ENCODE results near the gene SERGEF.

Gene SERGEF

GRCh38 chr11:17972987-17973386, 39.9 kb downstream of the SERGEF start:
- Histone ChIP-seq H3K36me3 (ENCODE audit: low read depth) (no peaks in the 10 kb centered on the region), H3K27ac (ENCODE audit: poor library complexity, severe bottlenecking) (no peak overlapping the region), H3K27me3 (ENCODE audit: insufficient read depth, poor library complexity, severe bottlenecking) (no peaks in the 10 kb centered on the region), H3K4me1 (ENCODE audit: insufficient read depth, poor library complexity, severe bottlenecking) (no peaks in the 10 kb centered on the region), H3K4me3 (ENCODE audit: severe bottlenecking) (no peak overlapping the region), H3K9me3 (ENCODE audit: severe bottlenecking) (no peaks in the 10 kb centered on the region)
- ATAC-seq (ENCODE audit: low read depth) = peak; percentile 95
- TF ChIP-seq CTCF (IDR thresholded peaks at IDR 0.05; ENCODE audit: poor library complexity, severe bottlenecking) = peak; percentile 66
- DNase-seq (ENCODE audit: low spot score) = peak; percentile 82

GRCh38 chr11:17968206-17968605, 44.6 kb downstream of the SERGEF start:
- Histone ChIP-seq H3K27ac (ENCODE audit: poor library complexity, severe bottlenecking) (no peak overlapping the region), H3K4me1 (ENCODE audit: insufficient read depth, poor library complexity, severe bottlenecking) (no peaks in the 10 kb centered on the region), H3K36me3 (ENCODE audit: low read depth) (no peaks in the 10 kb centered on the region), H3K4me3 (ENCODE audit: severe bottlenecking) (no peak overlapping the region), H3K27me3 (ENCODE audit: insufficient read depth, poor library complexity, severe bottlenecking) (no peaks in the 10 kb centered on the region), H3K9me3 (ENCODE audit: severe bottlenecking) (no peaks in the 10 kb centered on the region)
- no peak for TF ChIP-seq CTCF (IDR thresholded peaks at IDR 0.05; ENCODE audit: poor library complexity, severe bottlenecking)
- DNase-seq (ENCODE audit: low spot score) (no peak), ATAC-seq (ENCODE audit: low read depth) (no peak)

GRCh38 chr11:17967661-17968060, 45.2 kb downstream of the SERGEF start:
- H3K27me3 ChIP-seq (ENCODE audit: insufficient read depth, poor library complexity, severe bottlenecking) = no peaks in the 10 kb centered on the region
- no peak for TF ChIP-seq CTCF (IDR thresholded peaks at IDR 0.05; ENCODE audit: poor library complexity, severe bottlenecking)
- no peaks in the 10 kb centered on the region for H3K4me1 ChIP-seq (ENCODE audit: insufficient read depth, poor library complexity, severe bottlenecking)
- H3K36me3 ChIP-seq (ENCODE audit: low read depth) = no peaks in the 10 kb centered on the region
- H3K4me3 ChIP-seq (ENCODE audit: severe bottlenecking) = no peak overlapping the region
- H3K9me3 ChIP-seq (ENCODE audit: severe bottlenecking) = no peaks in the 10 kb centered on the region
- H3K27ac ChIP-seq (ENCODE audit: poor library complexity, severe bottlenecking) = no peak overlapping the region
- no peak for DNase-seq (ENCODE audit: low spot score)
- no peak for ATAC-seq (ENCODE audit: low read depth)

GRCh38 chr11:17960091-17960490, 52.8 kb downstream of the SERGEF start:
- H3K4me3 ChIP-seq (ENCODE audit: severe bottlenecking) = no peak overlapping the region
- ATAC-seq (ENCODE audit: low read depth) (no peak), DNase-seq (ENCODE audit: low spot score) (no peak)
- H3K4me1 ChIP-seq (ENCODE audit: insufficient read depth, poor library complexity, severe bottlenecking) = no peaks in the 10 kb centered on the region
- no peak overlapping the region for H3K27ac ChIP-seq (ENCODE audit: poor library complexity, severe bottlenecking)
- H3K36me3 ChIP-seq (ENCODE audit: low read depth) = peaks cover 9% of the 10 kb centered on the region
- H3K27me3 ChIP-seq (ENCODE audit: insufficient read depth, poor library complexity, severe bottlenecking) = no peaks in the 10 kb centered on the region
- TF ChIP-seq CTCF (IDR thresholded peaks at IDR 0.05; ENCODE audit: poor library complexity, severe bottlenecking) = no peak
- no peaks in the 10 kb centered on the region for H3K9me3 ChIP-seq (ENCODE audit: severe bottlenecking)

GRCh38 chr11:17958446-17958845, 54.4 kb downstream of the SERGEF start:
- Histone ChIP-seq H3K9me3 (ENCODE audit: severe bottlenecking) (no peaks in the 10 kb centered on the region), H3K36me3 (ENCODE audit: low read depth) (peaks cover 15% of the 10 kb centered on the region), H3K4me1 (ENCODE audit: insufficient read depth, poor library complexity, severe bottlenecking) (no peaks in the 10 kb centered on the region), H3K27ac (ENCODE audit: poor library complexity, severe bottlenecking) (no peak overlapping the region), H3K27me3 (ENCODE audit: insufficient read depth, poor library complexity, severe bottlenecking) (no peaks in the 10 kb centered on the region), H3K4me3 (ENCODE audit: severe bottlenecking) (no peak overlapping the region)
- ATAC-seq (ENCODE audit: low read depth) (no peak), DNase-seq (ENCODE audit: low spot score) (no peak)
- no peak for TF ChIP-seq CTCF (IDR thresholded peaks at IDR 0.05; ENCODE audit: poor library complexity, severe bottlenecking)
